Ammon's horn (tissue), 1 donor: ENCODE results near the gene ITGA8.
"Not testable (repeated sequence)": the region's sequence is repeated elsewhere in the genome, so short reads cannot be mapped to it uniquely, and the experiment has no call there.

ENCODE experiments used
- DNase-seq: peaks from one replicate; pipeline ENCODE4 v3.0.0-alpha.2; 2016; ENCODE audit warnings: low spot score

The ITGA8 gene

DNA sequence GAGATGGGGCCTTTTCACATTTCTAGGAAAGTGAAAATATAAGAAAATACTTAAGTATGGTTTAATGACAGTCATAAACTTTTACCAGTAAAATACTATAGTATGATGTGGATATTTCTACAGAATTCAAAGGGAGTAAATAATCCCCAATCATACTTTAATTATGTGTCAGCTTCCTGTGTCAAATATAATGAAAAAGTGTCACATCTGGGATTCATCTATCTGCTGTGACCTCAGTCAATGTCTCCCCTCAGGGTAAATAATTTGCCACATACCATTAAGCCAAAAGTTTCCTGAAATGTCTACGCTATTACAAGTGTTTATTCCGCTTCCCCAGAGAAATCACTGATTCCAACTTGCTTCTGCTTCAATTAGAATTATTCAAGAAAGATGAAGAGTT is 110.5 kb downstream of the ITGA8 start:
- DNase-seq, result no peak

DNA sequence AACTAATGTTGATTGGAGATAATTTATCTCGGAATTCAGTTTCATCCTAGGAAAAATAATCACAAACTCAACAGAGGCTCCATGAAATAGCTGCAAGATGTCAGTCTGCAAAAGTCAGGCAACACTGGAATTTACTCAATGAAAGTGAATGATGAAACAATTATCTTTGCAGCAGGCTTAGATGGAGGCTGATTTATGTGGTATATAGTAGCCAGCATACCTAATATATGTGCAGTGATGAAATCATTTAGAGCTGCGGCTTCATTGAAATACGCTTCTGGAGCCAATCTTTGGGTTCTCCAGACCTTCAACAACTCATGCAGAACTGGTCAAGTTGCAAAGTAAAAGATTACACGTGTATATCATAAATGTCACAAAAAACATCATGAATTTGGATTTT is 113.3 kb downstream of the ITGA8 start:
- DNase-seq, result no peak

DNA sequence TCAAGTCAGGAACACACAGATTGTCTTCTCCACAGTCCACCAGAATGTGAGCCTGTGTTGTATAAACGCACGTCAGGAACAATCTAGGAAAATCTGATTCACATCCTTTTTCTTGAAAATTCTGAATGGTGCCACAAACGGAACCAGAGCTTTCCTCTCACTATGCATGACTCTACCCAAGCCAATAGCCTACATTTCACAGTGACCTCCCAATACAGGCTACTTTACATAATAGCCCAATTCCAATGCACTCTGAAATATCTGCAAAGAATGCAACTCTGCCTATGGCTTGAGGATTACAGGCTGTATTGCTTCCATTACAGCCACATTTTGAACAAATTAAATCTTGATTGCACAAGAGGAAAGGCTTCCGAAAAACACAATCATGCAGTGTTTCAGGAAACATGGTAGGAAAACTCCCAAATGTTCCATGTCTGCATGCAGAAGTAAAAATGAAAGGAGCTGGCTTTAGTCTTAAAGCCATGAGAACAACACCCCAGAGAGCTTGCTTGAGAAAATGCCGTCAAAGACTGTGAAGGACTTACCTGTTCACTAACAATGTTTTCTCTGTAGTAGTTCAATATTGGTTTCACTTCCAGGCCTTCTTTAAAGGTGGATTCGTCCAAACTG is 113.9 kb downstream of the ITGA8 start:
- DNase-seq, result no peak

DNA sequence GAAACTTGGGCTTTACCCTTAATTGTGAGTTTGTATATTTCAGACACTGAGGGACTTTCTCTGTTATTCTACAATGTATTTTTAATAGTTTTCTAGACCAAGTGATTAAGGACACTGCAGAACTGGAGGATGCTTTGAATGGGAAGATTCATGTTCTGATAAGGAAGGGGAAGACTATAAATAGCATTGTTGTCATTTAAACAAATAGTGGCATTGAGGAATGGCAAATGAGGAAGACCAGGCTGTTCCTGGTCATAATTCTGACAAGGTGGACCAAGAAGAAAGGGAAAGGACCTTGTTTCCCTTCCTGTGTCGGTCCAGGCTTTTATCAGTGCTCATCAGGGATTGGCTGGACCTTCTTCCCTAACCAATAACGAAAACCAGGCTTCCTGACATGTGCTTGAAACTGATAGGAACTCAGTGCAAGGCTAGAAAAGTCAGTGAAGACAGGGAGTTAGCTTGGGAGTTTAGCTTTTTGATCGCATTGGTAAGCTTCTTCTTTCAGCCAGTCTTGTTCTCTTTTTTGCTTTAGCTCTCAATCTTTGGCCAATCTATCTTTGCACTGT is 116.2 kb downstream of the ITGA8 start:
- DNase-seq, result no peak

DNA sequence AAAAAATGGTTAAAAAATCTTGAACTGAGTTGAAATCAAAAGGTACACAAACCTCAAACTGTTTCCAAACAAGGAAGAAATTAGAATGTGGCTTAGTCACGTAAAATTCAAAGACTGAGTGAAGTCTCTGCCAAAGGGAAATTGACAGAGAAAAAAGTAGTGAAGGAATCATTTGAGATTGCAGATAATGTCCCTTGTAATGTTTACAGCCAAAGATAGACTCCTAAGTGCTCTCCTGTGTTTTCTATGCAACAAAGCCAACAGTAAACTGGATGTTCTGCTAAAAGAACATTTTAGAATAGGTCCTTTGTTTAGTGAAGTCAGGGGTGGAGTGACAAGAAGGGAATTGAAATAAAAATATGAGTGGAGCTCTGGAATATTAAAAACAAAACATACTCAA is 117.9 kb downstream of the ITGA8 start:
- no peak for DNase-seq

DNA sequence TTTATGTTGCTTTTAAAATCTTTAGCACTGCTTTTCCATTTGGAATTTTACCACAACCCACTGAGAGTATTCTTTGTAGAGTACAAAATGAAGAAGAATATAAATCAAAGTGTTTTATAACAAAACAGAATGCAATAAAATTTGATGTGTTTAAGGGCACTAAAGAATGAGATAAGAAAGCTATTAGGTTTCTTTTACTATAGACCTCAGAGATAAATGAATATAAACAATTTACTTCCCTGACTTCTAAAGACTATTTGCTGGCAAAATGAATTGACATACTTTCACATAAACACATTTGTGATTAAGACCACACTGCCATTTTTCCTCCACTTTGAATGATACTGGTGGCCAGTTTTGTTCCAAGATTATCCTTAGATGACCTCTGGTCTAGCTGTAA is 124.5 kb downstream of the ITGA8 start:
- no peak for DNase-seq

DNA sequence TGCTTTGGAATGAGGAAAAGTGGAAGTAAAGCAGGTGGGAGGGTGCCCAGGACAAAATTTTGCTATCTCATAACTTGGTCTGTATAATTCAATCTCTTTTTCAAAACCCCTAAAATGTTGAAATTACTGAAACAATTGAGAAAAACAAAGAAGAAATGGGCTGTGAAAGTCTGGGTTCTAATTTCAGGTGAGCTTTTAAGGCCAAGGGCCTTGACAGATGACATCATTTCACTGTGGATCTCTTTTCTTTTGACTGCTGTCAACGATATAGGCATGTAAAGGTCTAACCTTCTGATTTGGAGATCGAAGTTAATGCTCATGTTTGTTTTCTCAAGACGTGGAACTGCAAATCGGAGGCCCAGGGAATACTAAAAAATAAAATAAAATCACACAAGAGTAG is 127.8 kb downstream of the ITGA8 start:
- no peak for DNase-seq

DNA sequence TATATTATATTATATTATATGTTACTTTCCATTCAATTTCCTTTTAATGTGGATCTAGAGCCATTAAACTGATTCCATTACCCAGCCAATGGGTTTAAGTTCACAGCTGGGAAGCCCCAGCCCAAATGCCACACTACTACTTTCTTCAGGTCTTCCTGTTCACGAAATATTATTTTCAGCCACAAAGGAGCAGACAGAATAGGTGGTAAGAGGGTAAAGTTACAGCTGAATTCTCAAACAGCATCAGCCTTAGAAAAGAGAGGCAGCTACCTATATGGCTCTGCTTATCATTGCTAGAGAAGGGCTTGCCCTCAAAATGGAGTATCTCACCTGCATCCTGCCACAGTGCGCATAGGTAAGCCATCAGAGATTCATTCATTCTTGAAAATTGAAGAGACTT is 128.3 kb downstream of the ITGA8 start:
- no peak for DNase-seq

DNA sequence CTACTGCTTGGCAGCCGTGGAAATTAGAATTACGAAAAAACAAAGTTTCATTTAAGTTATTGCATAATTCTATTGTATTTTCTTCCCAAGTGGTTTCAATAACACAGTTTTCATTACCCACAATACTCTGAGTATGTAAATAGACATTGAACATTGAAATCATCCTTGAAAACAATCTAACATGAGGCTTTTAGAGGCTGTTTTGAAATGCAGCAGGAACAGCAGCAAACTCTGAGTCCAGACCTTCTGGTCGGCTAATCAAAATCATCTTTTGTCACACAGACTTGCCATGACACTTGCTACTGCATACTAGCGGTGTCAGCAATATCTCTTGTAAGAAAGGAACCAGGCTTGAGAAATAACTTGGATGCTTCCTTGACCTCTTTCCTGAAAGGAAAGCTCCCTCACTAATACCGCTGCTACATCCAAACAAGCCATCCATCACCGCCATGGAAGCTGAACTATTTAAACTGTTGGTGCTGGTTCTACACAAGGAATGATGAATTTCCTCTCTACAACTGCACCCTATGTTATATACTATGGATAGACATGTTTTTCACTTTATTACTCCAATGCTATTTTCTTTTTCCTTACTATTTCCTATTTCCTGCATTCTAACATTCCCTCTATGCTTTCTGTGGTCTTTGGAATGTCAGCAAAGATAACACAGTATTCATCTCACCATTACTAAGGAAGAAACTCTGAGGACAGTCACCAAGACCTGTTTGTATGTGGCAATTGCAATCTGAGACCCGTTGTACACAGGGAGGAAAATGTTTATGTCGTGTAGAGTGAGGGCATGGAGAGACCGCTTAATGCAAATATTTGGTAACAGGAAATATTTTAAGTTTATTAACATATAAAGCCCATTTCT is 130.8 kb downstream of the ITGA8 start:
- no peak for DNase-seq

DNA sequence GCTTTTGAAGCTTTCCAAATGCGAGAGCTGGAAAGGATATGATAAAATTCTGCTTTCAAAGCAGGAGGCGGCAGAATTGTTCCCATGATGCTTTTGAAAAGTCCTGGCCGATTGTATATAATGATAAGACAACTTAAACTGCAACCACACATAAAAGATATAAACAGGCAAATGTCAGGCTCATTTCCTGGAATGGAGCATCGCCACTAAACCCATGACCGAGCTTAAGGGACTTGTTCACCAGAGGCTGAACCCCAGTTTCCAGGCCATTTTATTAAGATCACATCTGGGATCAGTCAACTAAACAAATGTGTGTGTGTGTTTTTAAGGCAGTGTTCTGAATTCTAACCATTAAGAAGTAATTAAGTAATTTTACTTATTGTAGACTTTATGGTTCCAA is 131.6 kb downstream of the ITGA8 start:
- DNase-seq, result no peak

DNA sequence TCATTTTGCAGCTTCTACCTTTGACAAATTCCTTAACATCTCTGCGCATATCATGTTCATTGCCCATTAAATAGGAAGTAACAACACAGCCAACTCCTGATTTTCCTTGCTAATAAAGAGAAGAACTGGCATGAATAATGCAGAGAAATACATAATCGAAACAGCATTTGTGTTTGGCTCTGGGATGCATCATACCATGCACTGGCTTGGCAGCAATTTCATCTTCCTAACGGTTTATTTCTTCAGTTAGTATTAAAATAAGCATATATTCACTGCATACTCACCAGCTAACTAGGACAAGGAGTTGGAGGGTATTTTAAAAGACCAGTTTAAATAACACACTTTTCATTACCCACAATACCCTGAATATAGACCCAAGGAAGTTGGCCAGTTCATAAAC is 132.5 kb downstream of the ITGA8 start:
- DNase-seq, result no peak

DNA sequence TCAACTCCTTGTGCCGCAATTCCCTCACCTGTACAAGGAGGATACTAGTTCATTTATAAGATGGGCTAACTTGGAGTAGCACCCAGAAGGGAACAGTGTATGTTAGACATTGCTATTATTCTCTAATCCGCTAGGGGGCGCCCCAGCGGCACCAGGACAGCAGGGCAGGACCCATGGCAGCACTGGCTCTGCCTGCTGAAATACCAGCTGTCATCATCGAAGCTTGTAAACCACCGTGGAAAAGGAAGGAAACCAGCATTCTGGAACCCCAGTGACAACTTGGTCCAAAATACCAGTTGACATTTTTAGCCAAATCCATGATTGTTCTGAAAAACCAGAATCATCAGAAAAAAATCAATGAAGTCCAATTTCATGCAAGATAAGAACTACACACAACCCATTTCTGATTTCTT is 134.4 kb downstream of the ITGA8 start:
- DNase-seq, result peak; percentile 47

DNA sequence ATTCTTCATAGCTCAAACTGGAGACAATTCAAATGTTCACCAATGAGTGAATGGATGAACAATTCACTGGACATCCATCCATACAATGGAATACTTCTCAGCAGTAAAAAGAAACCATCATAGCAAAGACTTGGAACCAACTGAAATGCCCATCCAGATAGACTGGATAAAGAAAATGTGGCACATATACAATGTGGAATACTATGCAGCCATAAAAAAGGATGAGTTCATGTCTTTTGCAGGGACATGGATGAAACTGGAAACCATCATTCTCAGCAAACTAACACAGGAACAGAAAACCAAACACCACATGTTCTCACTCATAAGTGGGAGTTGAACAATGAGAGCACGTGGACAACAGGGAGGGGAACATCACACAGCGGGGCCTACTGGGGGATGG is 136.8 kb downstream of the ITGA8 start:
- DNase-seq, result not testable (repeated sequence)

DNA sequence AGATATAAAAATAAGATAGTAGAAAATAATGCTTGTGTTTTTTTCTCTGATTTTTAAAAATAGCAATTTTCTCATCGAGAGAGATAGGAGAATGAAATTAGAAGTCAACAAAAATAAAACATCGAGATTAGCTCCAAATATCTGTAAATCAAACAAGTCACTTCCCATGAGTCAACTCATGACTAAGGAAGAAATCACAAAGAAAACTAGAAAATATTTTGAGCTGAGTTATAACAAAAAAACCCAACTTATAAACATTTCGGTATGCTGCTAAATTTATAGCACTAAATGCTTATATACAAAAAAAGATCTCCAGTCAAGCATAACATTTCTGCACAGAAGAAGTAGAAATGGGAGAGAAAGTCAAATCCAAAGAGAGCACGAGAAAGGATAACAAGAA is 140.1 kb downstream of the ITGA8 start:
- no peak for DNase-seq

DNA sequence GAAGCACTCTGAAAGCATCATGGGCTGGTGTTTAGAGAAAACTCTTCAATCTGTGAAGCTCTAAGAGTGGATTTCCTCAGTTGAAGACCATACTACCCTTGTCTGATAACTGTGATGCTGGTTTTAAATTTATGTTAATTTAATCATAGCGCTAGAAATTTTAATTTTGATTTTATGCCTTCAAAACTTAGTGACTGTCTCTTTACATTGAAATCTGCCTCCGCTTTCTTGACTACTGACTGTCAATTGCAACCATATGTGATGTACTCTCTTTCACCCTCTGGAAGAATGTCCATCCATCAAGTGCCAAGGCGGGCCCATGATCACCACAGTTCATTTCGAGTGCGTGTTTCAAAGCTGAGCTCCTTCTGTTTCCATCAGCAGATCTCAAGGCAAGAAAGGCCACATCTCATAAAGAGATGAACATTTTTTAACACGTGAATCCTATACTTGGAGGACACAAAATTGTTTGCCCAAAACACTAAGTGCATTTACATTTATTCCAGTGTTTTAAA is 147.1 kb downstream of the ITGA8 start:
- no peak for DNase-seq

DNA sequence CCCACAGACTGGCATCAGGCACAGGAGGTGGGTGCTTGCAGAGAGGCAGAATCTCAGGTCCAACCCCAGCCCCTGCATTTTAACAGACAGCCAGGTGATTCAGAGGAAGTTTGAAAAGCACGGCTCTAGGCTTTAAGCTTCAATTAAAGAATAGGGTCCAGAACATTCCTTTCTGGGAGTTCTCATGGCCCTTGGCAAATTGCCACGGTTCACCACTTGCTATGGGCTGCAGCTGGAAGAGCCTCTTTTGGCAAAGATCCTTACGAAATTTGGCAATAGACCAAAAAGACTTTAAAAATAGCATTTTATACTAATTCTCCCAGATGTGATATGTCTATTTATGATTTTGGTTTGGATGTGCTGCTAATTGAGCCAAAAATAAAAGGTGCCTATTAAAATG is 148.1 kb downstream of the ITGA8 start:
- DNase-seq, result peak; percentile 20

DNA sequence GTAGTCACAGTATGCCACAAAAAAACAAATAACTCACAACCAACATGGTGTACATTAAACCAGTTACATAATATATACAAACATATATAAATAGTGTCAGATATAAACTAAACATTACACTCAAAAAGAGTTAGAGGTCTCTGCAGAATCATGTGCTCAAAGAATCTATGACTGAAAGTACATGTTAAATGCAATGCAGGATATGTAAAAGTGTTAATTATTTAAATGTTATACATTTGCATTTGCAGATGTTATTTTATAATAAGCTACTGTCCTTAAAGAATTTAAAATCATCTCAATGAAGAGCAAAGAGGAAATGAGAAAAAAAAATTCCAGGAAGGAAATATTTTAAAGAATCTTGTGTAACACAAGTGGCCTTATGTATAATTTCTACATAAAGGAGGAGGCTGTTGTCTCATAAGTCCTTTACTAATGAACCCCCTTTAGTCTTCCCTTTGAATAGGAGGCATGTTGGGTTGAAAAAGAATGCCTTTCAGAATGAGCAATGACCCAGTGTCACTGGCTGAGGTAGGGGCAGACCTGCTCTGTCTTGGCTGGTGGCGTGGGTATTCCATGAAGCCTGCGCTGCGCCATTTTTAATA is 148.9 kb downstream of the ITGA8 start:
- no peak for DNase-seq

DNA sequence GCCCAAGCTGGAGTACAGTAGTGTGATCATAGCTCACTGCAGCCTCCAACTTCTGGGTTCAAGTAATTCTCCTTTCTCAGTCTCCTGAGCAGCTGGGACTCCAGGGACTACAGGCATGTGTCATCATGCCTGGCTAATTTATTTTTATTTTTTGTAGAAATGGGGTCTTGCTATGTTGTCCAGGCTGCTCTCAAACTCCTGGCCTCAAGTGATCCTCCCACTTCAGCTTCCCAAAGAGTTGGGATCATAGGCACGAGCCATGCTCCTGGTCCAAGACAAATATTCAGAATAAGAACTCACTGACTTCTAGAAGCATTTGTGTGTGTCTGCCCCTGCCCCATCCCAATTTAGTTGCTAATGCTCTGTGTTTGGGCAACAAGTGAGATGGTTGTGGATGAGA is 151.8 kb downstream of the ITGA8 start:
- DNase-seq, result no peak

DNA sequence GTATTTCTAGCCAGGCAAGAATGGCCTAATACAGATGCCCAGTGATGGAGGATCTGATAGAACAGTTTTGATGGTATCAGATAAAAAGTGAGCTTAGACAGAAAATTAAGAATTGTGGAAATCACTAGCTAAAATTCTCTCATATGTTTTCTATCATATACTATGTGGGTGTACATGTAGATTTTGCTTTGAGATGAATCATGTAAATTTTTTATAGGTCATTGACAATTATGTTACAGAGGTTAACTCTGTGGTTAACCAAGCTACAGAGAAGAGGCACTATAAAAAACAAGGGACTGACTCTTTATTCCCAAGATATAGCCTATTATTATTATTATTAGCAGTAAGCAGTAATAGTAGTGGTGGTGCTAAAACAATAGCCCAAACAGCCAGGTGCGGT is 156.5 kb downstream of the ITGA8 start:
- DNase-seq, result no peak

DNA sequence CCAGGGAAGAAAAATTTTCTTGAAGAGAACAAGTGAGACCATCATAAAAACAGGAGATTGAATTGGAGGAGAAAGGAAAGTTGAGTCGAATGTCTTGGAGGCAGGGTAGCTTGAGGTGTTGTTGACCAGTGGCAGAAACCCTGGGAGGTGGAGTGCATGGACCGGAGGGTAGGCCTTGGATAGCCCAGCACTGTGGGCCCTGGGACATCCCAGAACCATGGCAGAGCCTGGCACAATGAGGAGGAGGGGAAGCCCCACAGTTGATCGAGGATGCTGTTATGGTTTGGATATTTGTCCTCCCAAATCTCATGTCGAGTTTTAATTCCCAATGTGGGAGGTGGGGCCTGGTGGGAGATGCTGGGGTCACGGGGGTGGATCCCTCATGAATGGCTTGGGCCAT is 157.1 kb downstream of the ITGA8 start:
- DNase-seq, result no peak

DNA sequence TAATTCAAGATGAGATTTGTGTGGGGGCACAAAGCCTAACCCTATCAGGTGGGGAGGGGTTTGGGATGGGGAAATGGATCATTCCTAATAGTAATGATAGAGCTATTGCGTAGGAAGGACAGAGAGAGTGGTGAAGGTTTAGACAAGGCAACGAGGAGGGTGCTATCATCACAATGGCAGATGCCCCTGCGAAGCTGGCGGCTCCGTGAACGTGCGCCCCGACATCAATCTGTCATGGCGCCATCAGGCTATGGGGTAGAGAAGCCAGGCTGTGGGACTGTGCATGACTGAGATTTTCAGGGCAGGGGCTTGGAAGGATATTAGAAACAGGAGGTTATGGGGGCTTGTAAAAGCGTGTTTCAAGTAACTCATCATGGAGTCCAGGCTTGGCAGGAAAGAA is 157.6 kb downstream of the ITGA8 start:
- no peak for DNase-seq

DNA sequence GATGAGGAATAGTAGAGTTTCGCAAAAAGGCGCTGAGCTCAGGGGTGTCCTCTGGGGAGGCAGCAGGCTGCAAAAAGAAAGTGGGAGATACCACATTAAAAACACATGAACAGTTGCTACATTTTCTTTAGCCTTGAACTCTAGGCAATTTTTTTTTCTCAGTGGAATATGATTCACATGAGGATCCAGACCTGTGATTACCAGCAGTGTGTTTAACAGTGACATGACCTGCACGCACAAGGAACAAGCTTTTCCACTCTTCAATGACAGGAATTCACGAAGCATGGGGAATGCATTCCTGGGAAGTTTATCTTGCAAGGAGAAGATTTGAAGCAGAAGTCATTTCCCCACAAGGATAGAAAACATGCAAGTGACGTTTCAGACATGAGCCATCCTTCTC is 161.6 kb downstream of the ITGA8 start:
- no peak for DNase-seq

DNA sequence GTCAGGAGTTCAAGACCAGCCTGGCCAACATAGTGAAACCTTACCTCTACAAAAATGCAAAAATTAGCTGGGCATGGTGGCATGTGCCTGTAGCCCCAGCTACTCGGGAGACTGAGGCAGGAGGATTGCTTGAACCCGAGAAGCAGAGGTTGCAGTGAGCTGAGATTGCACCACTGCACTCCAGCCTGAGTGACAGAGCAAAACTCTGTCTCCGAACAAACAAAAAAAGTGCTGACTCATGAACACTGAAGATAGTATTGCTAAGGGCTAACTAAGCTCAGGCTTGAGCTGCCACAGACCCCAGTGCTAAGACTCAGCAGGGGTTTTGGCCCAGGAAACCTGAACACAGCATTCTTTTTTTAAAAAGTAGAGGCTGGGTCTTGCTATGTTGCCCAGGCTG is 162.6 kb downstream of the ITGA8 start:
- DNase-seq, result not testable (repeated sequence)
